GM21515 (cell line): ENCODE measurements around the gene CAPZA3.
"Not testable (repeated sequence)": the region's sequence is repeated elsewhere in the genome, so short reads cannot be mapped to it uniquely, and the experiment has no call there.

Source experiments
- ATAC-seq: cut with Tn5 transposase; IDR thresholded peaks from one replicate; pipeline ENCODE4 v1.9.1; 2021; ENCODE audit not compliant: unreplicated experiment

The CAPZA3 gene

GRCh38 chr12:18737819-18738218 is at the start of gene CAPZA3, which contains the start of gene PLCZ1:
Gene CAPZA3, plus strand, starts transcription at chr12:18738119. Its CDS starts 150 bp downstream, at chr12:18738269.
Gene PLCZ1, minus strand, starts transcription at chr12:18738012. Its CDS starts 641 bp downstream, at chr12:18737371.
- no peak for ATAC-seq

- no peak for ATAC-seq
Measured at GRCh38 chr12:18689771-18690170, 48.1 kb upstream of the CAPZA3 start.

- ATAC-seq, result no peak
Measured at GRCh38 chr12:18690653-18691052, 47.3 kb upstream of the CAPZA3 start.

GRCh38 chr12:18693986-18694385 is 43.9 kb upstream of the CAPZA3 start:
- not testable (repeated sequence) for ATAC-seq

- no peak for ATAC-seq
Measured at GRCh38 chr12:18696971-18697602, 40.8 kb upstream of the CAPZA3 start.

- ATAC-seq, result no peak
Measured at GRCh38 chr12:18700271-18700670, 37.6 kb upstream of the CAPZA3 start.

- ATAC-seq, result no peak
Measured at GRCh38 chr12:18703321-18703720, 34.6 kb upstream of the CAPZA3 start.

GRCh38 chr12:18703911-18704310 is 34.0 kb upstream of the CAPZA3 start:
- no peak for ATAC-seq

GRCh38 chr12:18706798-18707197 is 31.1 kb upstream of the CAPZA3 start:
- ATAC-seq, result no peak

- no peak for ATAC-seq
Measured at GRCh38 chr12:18716236-18716635, 21.7 kb upstream of the CAPZA3 start.

- ATAC-seq, result no peak
Measured at GRCh38 chr12:18718462-18718861, 19.5 kb upstream of the CAPZA3 start.

GRCh38 chr12:18719922-18720510 is 17.9 kb upstream of the CAPZA3 start:
- no peak for ATAC-seq

- ATAC-seq, result no peak
Measured at GRCh38 chr12:18720690-18721089, 17.2 kb upstream of the CAPZA3 start.

- ATAC-seq, result no peak
Measured at GRCh38 chr12:18721452-18721851, 16.5 kb upstream of the CAPZA3 start.

- ATAC-seq, result no peak
Measured at GRCh38 chr12:18723752-18724151, 14.2 kb upstream of the CAPZA3 start.

GRCh38 chr12:18731156-18731555 is 6.8 kb upstream of the CAPZA3 start:
- no peak for ATAC-seq

GRCh38 chr12:18747895-18748294 is 10.0 kb downstream of the CAPZA3 start:
- no peak for ATAC-seq

- no peak for ATAC-seq
Measured at GRCh38 chr12:18749386-18749957, 11.6 kb downstream of the CAPZA3 start.

GRCh38 chr12:18750085-18750484 is 12.2 kb downstream of the CAPZA3 start:
- ATAC-seq, result no peak

- no peak for ATAC-seq
Measured at GRCh38 chr12:18751866-18752265, 13.9 kb downstream of the CAPZA3 start.

- ATAC-seq, result no peak
Measured at GRCh38 chr12:18752280-18752920, 14.5 kb downstream of the CAPZA3 start.

- no peak for ATAC-seq
Measured at GRCh38 chr12:18752947-18753346, 15.0 kb downstream of the CAPZA3 start.
